Ammon's horn (tissue), 1 donor: ENCODE results near the gene AGPS.
"Not testable (repeated sequence)": the region's sequence is repeated elsewhere in the genome, so short reads cannot be mapped to it uniquely, and the experiment has no call there.

Source experiments
- DNase-seq: peaks from one replicate; pipeline ENCODE4 v3.0.0-alpha.2; 2016; ENCODE audit warnings: low spot score

Gene AGPS

GRCh38 chr2:177385151-177385550 is 7.4 kb upstream of the AGPS start:
- no peak for DNase-seq

GRCh38 chr2:177391822-177392372 is 676 bp upstream of the AGPS start:
- no peak for DNase-seq

- peak; percentile 8 for DNase-seq
These were observed 706 bp downstream of the AGPS start for GRCh38 chr2:177393203-177393755.

- no peak for DNase-seq
These were observed 1.4 kb downstream of the AGPS start for GRCh38 chr2:177393824-177394593.

GRCh38 chr2:177394594-177394973 is 2.0 kb downstream of the AGPS start:
- DNase-seq = no peak

GRCh38 chr2:177395351-177396065 is 2.9 kb downstream of the AGPS start:
- no peak for DNase-seq

GRCh38 chr2:177396703-177397460 is 4.3 kb downstream of the AGPS start:
- no peak for DNase-seq

- no peak for DNase-seq
These were observed 5.1 kb downstream of the AGPS start for GRCh38 chr2:177397481-177398289.

- DNase-seq = no peak
These were observed 5.7 kb downstream of the AGPS start for GRCh38 chr2:177398290-177398683.

GRCh38 chr2:177398791-177399190 is 6.2 kb downstream of the AGPS start:
- no peak for DNase-seq

GRCh38 chr2:177399376-177399775 is 6.8 kb downstream of the AGPS start:
- no peak for DNase-seq

- DNase-seq = no peak
These were observed 7.9 kb downstream of the AGPS start for GRCh38 chr2:177400337-177400923.

GRCh38 chr2:177402096-177402495 is 9.5 kb downstream of the AGPS start:
- DNase-seq = no peak

GRCh38 chr2:177403838-177404237 is 11.3 kb downstream of the AGPS start:
- DNase-seq = no peak

GRCh38 chr2:177404243-177404642 is 11.7 kb downstream of the AGPS start:
- DNase-seq = no peak

- no peak for DNase-seq
These were observed 12.6 kb downstream of the AGPS start for GRCh38 chr2:177405029-177405692.

- DNase-seq = no peak
These were observed 13.6 kb downstream of the AGPS start for GRCh38 chr2:177406182-177406581.

- no peak for DNase-seq
These were observed 14.5 kb downstream of the AGPS start for GRCh38 chr2:177407031-177407430.

GRCh38 chr2:177410629-177411028 is 18.1 kb downstream of the AGPS start:
- DNase-seq = not testable (repeated sequence)

GRCh38 chr2:177413703-177414102 is 21.1 kb downstream of the AGPS start:
- DNase-seq = no peak
